NCI-H526 treated with DMSO at 0.1 percent for 48 hours (cell line): ENCODE data around the gene ARMC12.

Source experiments
- DNase-seq: peaks from one replicate; lab custom pipeline; 2025; lab: John Stamatoyannopoulos, UW

Gene ARMC12

GRCh38 chr6:35776364-35777215 lies 39.8 kb downstream of the ARMC12 start, which contains the start of gene CLPSL2:
Gene CLPSL2 (plus strand): TSS chr6:35776598. CDS start chr6:35776619, 21 bp downstream.
- peak; percentile 50 for DNase-seq

GRCh38 chr6:35777356-35778102 lies 40.7 kb downstream of the ARMC12 start:
- no peak for DNase-seq

DNA sequence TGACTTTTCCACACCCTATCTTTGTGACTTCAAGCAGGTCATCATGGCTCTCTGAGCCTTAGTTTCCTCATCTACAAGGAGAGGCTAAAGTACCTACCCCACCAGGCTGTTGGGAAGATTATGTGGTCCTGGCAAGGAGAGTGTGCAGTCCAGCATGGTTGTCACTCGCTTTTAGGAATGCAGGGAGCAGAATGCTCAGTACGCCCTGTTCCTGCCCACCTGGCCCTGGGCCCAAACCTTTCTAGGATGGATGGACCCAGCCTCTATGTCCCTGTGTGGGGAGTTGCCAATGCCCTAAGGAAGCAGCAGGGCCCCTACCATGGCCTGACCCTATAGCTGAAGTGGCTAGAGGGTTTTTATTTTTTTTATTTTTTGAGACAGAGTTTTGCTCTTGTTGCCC lies 41.6 kb downstream of the ARMC12 start:
- DNase-seq: no peak

- DNase-seq: no peak
These were observed 43.9 kb downstream of the ARMC12 start, which contains the start of gene CLPSL1 for GRCh38 chr6:35780719-35781118. Gene CLPSL1 (plus strand): TSS chr6:35781019. CDS start chr6:35781111, 92 bp downstream.

DNA sequence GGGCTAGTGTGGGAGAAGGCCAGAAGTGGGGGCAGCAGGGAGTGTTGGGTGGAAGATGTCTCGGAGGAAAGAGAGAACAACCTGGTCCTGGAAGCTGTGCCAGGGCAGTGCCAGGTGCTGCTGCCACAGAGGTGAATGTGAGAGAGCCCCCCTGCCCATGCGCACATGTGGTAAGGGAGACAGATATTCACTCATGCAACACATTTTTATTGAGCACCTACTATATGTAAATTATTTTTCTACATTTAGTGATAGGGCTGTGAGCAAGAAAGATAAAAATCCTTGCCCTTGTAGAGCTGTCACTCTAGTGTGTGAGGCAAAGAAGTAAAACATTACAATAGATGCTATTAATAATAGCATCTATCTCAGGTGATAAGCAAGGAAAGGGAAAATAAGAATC lies 44.5 kb downstream of the ARMC12 start:
- DNase-seq: no peak

DNA sequence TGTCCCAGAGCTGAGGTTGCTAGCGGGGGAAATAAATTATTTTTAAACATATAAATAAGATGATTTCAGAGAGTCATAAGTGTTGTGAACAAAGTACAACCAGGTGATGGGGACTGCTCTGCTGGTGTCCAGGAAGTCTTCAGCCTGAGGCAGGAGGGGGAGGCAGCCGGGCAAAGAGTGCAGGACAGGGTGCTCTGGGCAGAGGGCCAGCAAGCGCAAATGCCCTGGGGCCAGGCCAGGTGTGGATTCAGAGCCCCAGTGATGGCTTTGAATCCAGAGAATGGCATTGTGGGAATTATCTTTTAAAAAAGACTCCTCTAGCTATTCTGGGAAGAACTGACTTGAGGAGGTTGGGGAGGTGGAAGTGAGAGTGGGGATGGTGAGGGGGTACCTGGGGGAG lies 45.6 kb downstream of the ARMC12 start:
- no peak for DNase-seq

- no peak for DNase-seq
These were observed 47.4 kb downstream of the ARMC12 start for GRCh38 chr6:35784200-35784599.

- no peak for DNase-seq
These were observed 49.4 kb downstream of the ARMC12 start for GRCh38 chr6:35786272-35786671.

DNA sequence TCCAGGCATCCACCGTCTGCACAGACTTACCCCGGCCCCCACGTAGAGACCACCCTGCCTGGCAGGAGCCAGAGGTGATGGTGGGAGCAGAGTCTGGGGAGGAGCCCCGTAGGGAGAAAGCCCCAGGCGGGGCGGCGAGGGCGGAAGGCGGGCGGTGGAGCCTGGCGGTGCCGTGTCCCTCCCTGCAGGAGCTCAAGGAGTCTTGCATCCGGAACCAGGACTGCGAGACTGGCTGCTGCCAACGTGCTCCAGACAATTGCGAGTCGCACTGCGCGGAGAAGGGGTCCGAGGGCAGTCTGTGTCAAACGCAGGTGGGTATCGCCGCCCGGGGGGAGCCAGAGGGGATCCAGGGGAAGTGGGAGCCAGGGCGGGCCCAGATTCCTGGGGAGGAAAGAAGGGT lies 50.0 kb downstream of the ARMC12 start:
- no peak for DNase-seq

DNA sequence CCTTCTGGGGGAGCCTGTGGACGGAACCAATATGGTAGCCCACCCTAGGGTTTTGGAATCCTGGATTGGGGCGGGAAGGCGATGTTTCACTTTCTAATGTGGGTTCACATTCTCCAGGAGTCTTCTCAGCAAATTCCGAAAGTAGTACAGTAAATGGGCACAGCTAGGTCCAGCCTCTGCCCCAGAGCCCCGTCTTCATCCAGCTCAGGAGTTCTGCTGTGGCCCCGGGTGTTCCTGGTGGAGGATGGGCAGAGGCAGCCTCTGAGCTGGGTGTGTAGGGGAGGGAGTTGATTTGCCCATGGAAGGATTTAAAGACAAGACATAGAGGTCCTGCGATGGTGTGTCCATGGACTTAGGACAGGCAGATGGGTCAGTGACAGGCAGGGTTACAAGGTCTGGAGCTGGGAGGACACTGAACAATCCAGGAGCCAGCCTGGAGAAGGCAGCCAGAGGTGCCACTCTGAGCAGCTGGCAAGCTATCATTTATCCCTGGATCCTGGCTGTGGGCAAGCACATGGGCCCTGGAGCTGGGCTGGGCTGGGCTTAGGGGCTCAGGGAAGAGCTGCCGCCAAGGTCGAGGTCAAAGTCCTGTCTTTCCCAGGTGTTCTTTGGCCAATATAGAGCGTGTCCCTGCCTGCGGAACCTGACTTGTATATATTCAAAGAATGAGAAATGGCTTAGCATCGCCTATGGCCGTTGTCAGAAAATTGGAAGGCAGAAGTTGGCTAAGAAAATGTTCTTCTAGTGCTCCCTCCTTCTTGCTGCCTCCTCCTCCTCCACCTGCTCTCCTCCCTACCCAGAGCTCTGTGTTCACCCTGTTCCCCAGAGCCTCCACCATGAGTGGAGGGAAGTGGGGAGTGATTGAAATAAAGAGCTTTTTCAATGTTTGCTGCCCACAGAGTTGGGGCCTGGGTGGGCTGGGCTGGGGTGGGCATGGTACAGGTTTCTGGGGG lies 50.7 kb downstream of the ARMC12 start:
- no peak for DNase-seq

DNA sequence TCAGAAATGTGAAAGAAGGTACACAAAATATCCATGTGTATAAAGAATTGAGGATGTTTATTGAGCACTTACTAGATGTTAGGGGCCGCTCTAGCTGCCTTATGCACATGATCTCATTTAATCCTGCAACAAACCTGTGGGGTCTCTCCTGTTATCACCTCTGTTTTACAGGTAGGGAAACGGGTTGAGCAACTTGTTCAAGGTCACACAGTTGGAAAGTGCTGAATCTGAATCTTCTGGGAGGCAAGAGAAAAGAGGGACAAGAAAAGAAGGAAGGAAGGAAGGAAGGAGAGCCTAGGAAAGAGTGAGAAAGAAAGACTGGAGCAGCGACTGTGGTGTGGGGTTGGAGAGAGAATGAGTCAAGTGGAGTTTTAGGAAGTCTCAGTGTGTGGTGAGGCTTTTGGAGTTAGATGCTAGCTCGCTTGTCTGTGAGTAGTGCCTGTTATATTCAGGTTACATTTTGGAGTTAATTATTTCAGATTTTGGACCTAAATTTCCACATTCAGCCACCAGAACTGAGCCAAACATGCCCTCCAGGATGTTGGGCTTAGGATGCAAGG lies 51.7 kb downstream of the ARMC12 start:
- no peak for DNase-seq

- no peak for DNase-seq
These were observed 53.9 kb downstream of the ARMC12 start for GRCh38 chr6:35790683-35791082.

DNA sequence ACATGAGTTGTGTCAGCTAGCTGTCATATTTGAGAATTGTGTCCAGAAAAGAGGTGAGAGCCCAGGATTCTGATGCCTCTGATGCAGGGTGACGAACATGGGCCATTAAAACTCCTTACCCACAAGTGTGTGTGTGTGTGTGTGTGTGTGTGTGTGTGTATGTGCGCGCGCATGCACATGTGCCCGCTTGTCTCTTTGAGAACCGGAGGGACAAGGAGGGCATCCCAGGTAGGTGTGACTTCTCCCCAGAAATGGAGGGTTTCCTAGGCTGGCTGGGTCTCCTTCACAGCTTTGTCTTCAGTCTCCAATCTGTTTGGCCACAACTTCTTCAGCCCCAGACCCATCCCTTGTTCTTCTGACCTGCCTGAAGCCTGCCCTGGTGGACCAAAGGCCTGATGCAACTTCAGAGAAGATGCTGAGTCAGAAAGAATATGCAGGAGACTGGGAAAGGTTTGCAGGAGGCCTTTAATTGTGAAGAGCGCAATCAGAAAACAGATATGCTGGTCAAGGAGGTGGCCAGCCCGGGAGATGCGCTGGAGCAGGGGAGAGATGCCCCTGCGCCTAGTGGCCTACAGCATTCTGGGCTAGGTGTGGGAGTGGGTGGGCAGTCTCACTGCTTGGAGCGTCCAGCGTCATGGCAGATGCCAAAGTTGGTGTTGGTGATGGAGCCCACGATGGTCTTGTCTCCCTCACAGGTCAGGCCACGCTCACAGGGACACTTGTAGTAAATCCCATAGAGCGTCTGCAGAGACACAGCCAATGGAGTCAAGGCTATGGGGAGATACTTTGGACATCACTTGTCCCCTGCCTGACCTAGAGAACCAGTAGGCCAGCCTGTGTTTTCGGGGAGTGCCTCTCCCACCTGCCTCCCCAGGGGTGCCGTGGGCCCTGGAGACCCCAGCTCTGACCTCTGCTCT lies 58.0 kb downstream of the ARMC12 start:
- no peak for DNase-seq

- DNase-seq: no peak
These were observed 58.7 kb downstream of the ARMC12 start for GRCh38 chr6:35795453-35796071.

- DNase-seq: no peak
These were observed 59.4 kb downstream of the ARMC12 start for GRCh38 chr6:35796236-35796635.

GRCh38 chr6:35797837-35798526 lies 61.1 kb downstream of the ARMC12 start:
- no peak for DNase-seq
